PC-3 (cell line): ENCODE measurements around the gene MRPL27.

ENCODE experiments used
- EZH2 ChIP-seq: fragments of 300-600 bp; sonication (generic); IDR thresholded peaks from one replicate; pipeline ENCODE4 v1.6.1; 2017; ENCODE audit warnings: antibody characterized with exemption, mild to moderate bottlenecking, low read length; ENCODE audit not compliant: unreplicated experiment
- TF ChIP-seq, protein P1 (sequence below): fragments of 300-600 bp; sonication (generic); conservative IDR thresholded peaks from 2 replicates; pipeline ENCODE4 v1.5.1; 2017; ENCODE audit warnings: antibody characterized with exemption, low read depth, mild to moderate bottlenecking, low read length

DNA sequence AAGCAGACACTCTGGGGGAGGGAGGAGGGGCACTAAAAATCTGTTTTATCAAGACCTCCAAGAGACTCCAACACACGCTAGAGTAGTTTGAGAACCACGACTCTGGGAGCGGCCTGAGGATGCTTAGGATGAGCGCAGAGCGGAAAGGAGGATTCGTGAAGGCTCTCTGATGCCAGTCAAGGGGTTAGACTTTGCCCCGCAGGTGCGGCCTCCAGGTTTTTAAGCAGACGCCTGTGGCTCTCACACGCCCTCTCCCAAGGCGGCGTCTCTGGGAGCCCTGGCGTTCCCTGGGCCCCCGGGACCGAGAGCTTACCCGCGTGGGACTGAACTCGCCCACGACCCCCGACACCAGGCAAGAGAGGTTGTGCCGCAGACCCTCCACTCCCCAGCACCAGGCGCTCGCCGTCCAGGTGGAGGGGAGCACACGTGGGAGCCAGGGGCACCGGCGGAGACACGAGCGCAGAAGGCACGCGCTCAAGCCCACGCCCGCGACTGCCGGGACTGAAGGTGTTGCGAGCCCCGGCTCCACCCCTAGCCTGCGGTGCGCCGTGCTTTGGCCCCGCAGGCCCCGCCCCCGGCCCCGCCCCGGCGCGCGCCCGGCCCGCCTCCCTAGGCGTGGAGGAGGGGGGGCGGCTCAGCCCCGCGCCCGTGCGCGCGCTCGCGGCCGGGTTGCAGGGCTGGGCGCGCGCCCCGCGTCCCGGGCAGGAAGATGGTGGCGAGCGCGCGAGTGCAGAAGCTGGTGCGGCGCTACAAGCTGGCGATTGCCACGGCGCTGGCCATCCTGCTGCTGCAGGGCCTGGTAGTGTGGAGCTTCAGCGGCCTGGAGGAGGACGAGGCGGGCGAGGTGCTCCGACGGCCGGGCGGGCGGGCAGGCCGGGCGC, 27.3 kb downstream of the MRPL27 start, which contains the start of gene XYLT2:
- TF ChIP-seq, protein P1, sequence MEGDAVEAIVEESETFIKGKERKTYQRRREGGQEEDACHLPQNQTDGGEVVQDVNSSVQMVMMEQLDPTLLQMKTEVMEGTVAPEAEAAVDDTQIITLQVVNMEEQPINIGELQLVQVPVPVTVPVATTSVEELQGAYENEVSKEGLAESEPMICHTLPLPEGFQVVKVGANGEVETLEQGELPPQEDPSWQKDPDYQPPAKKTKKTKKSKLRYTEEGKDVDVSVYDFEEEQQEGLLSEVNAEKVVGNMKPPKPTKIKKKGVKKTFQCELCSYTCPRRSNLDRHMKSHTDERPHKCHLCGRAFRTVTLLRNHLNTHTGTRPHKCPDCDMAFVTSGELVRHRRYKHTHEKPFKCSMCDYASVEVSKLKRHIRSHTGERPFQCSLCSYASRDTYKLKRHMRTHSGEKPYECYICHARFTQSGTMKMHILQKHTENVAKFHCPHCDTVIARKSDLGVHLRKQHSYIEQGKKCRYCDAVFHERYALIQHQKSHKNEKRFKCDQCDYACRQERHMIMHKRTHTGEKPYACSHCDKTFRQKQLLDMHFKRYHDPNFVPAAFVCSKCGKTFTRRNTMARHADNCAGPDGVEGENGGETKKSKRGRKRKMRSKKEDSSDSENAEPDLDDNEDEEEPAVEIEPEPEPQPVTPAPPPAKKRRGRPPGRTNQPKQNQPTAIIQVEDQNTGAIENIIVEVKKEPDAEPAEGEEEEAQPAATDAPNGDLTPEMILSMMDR: no peak
- no peak for TF ChIP-seq EZH2
